ENCODE results near the gene SGPP2. TPM values are rescaled to one million over a fixed set of nuclear protein-coding genes. Genes with fewer than 3 reads are reported as not detected.

The SGPP2 gene
- polyA plus RNA-seq, 3 donors: not detected

DNA sequence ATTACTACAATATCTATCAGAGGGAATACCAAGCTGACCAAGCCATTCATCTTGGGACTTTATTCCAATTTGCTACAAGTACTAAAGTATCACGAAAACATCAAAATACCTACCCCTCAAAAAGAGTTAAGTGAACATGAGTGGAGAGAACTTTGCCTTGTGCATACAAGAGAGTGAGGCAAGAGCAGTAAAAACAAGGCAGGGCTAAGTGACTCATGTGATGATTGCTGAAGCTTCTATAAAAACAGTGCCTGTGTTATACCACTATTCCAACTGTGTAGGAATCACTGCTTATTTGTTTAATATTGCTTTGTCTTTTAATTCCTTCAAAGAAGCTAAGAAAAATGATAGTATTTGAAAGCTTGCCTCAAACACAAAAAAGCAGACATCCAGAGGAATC lies 170.3 kb downstream of the SGPP2 start:
- intact Hi-C loops (cut with micrococcal nuclease): no loop called here
- no peaks in the 10 kb centered on the region for H3K27me3 Mint-ChIP-seq (ENCODE audit: low read depth in 3 of 3)
- peaks cover 60 to 79% of the 10 kb centered on the region in 2 donors for H3K36me3 Mint-ChIP-seq
- no peaks in the 10 kb centered on the region for H3K9me3 Mint-ChIP-seq
- H3K9ac ChIP-seq (ENCODE audit: insufficient read depth, low read length, poor library complexity, severe bottlenecking): no peak overlapping the region
- peaks cover 3% of the 10 kb centered on the region for H3K4me1 Mint-ChIP-seq
- no peaks in the 10 kb centered on the region for H3K4me1 ChIP-seq (ENCODE audit: control insufficient read depth in 1 of 2, insufficient read depth in 2 of 2, low read length in 2 of 2)
- H4K20me1 ChIP-seq (ENCODE audit: insufficient read depth, low read length): no peaks in the 10 kb centered on the region
- no peak for TF ChIP-seq CTCF (IDR thresholded peaks at IDR 0.05)
- no peak overlapping the region for H3K4me3 ChIP-seq (replicated peaks in 1 of 3; ENCODE audit: low read depth in 2 of 3, low read length in 3 of 3)
- no peaks in the 10 kb centered on the region for H3K79me2 ChIP-seq (ENCODE audit: insufficient read depth, low read length)
- H3K27ac Mint-ChIP-seq: no peak overlapping the region
- DNase-seq: no peak
- no peaks in the 10 kb centered on the region for H3K9me3 ChIP-seq (replicated peaks in 1 of 2; ENCODE audit: control insufficient read depth in 1 of 2, insufficient read depth in 1 of 2, low read length in 2 of 2)
- no peaks in the 10 kb centered on the region for H3K27me3 ChIP-seq (ENCODE audit: control insufficient read depth in 2 of 2, insufficient read depth in 2 of 2, low read length in 2 of 2)
- peaks cover 38 to 88% of the 10 kb centered on the region in 2 donors for H3K36me3 ChIP-seq (replicated peaks in 1 of 2; ENCODE audit: control insufficient read depth in 1 of 2, insufficient read depth in 2 of 2, low read length in 2 of 2)
- no peak overlapping the region for H3K4me3 Mint-ChIP-seq
- no peak overlapping the region for H2AFZ ChIP-seq (ENCODE audit: insufficient read depth, low read depth, low read length, poor library complexity, severe bottlenecking)
- H3K4me2 ChIP-seq (replicated peaks; ENCODE audit: extremely low read depth, low read length, poor library complexity, severe bottlenecking): no peak overlapping the region
- no peak overlapping the region for H3K27ac ChIP-seq (ENCODE audit: low read depth in 1 of 2, low read length in 2 of 2)
- no CpG with 5 or more reads among the region's 1 CpG for WGBS (ENCODE audit: insufficient coverage)

GRCh38 chr2:222595581-222595980 lies 171.2 kb downstream of the SGPP2 start:
- TF ChIP-seq CTCF (IDR thresholded peaks at IDR 0.05): no peak
- H3K4me1 ChIP-seq (ENCODE audit: control insufficient read depth in 1 of 2, insufficient read depth in 2 of 2, low read length in 2 of 2): no peaks in the 10 kb centered on the region
- H3K9ac ChIP-seq (ENCODE audit: insufficient read depth, low read length, poor library complexity, severe bottlenecking): no peak overlapping the region
- H4K20me1 ChIP-seq (ENCODE audit: insufficient read depth, low read length): no peaks in the 10 kb centered on the region
- H3K9me3 ChIP-seq (replicated peaks in 1 of 2; ENCODE audit: control insufficient read depth in 1 of 2, insufficient read depth in 1 of 2, low read length in 2 of 2): no peaks in the 10 kb centered on the region
- Mint-ChIP-seq H3K9me3 (no peaks in the 10 kb centered on the region), H3K27ac (no peak overlapping the region), H3K27me3 (ENCODE audit: low read depth in 3 of 3) (no peaks in the 10 kb centered on the region), H3K4me3 (no peak overlapping the region), H3K4me1 (peaks cover 3% of the 10 kb centered on the region), H3K36me3 (peaks cover 62 to 77% of the 10 kb centered on the region in 2 donors)
- no peak overlapping the region for H2AFZ ChIP-seq (ENCODE audit: insufficient read depth, low read depth, low read length, poor library complexity, severe bottlenecking)
- H3K4me2 ChIP-seq (replicated peaks; ENCODE audit: extremely low read depth, low read length, poor library complexity, severe bottlenecking): no peak overlapping the region
- intact Hi-C loops (cut with micrococcal nuclease): no loop called here
- H3K27me3 ChIP-seq (ENCODE audit: control insufficient read depth in 2 of 2, insufficient read depth in 2 of 2, low read length in 2 of 2): no peaks in the 10 kb centered on the region
- H3K36me3 ChIP-seq (replicated peaks in 1 of 2; ENCODE audit: control insufficient read depth in 1 of 2, insufficient read depth in 2 of 2, low read length in 2 of 2): peaks cover 41 to 94% of the 10 kb centered on the region in 2 donors
- H3K79me2 ChIP-seq (ENCODE audit: insufficient read depth, low read length): no peaks in the 10 kb centered on the region
- H3K27ac ChIP-seq (ENCODE audit: low read depth in 1 of 2, low read length in 2 of 2): no peak overlapping the region
- DNase-seq: no peak
- no peak overlapping the region for H3K4me3 ChIP-seq (replicated peaks in 1 of 3; ENCODE audit: low read depth in 2 of 3, low read length in 3 of 3)
- WGBS (ENCODE audit: insufficient coverage): no CpG with 5 or more reads among the region's 2 CpGs
